ENCODE results near the gene POLR3B. TPM values are rescaled to one million over a fixed set of nuclear protein-coding genes. Genes with fewer than 3 reads are reported as not detected.

Gene POLR3B
- total RNA-seq, 1 experiment from 2014 or later, result 12.9 TPM

GRCh38 chr12:106429636-106430035 lies 72.1 kb downstream of the POLR3B start:
- Histone ChIP-seq H3K4me2 (no peak overlapping the region), H3K27me3 (ENCODE audit: insufficient read depth, low read depth) (no peaks in the 10 kb centered on the region), H3K9me3 (ENCODE audit: insufficient read depth, low read depth) (no peaks in the 10 kb centered on the region), H4K20me1 (ENCODE audit: insufficient read depth) (no peaks in the 10 kb centered on the region), H3K4me1 (replicated peaks; ENCODE audit: insufficient read depth) (no peaks in the 10 kb centered on the region), H3K4me3 (no peak overlapping the region), H3K36me3 (ENCODE audit: low read depth) (peaks cover 5% of the 10 kb centered on the region), H3K9me2 (ENCODE audit: insufficient read depth) (no peaks in the 10 kb centered on the region), H3K79me2 (ENCODE audit: low read depth) (no peaks in the 10 kb centered on the region), H2AFZ (no peak overlapping the region), H3K27ac (no peak overlapping the region), H3F3A (ENCODE audit: insufficient read depth, low read depth) (no peaks in the 10 kb centered on the region; the same call in 1 of the 2 replicates)
- intact Hi-C loops (cut with micrococcal nuclease; ENCODE audit: unreplicated experiment), result no loop called here
- DNase-seq, result no peak
- ChIA-PET CTCF (no interaction called here), POLR2A (ENCODE audit: unreplicated experiment) (no interaction called here)
- TF ChIP-seq CTCF (conservative IDR thresholded peaks at IDR 0.05) (no peak), EZH2 (IDR thresholded peaks at IDR 0.05; ENCODE audit: low read depth) (no peak)
- BruUV-seq (replicated peaks), result no TSS peak

- Histone ChIP-seq H3K4me3 (no peak overlapping the region), H4K20me1 (ENCODE audit: insufficient read depth) (no peaks in the 10 kb centered on the region), H3K4me2 (no peak overlapping the region), H3K9me2 (ENCODE audit: insufficient read depth) (no peaks in the 10 kb centered on the region), H3K27ac (no peak overlapping the region), H3K36me3 (ENCODE audit: low read depth) (peaks cover 5% of the 10 kb centered on the region), H3K4me1 (replicated peaks; ENCODE audit: insufficient read depth) (no peaks in the 10 kb centered on the region), H3F3A (ENCODE audit: insufficient read depth, low read depth) (no peaks in the 10 kb centered on the region; the same call in 1 of the 2 replicates), H3K79me2 (ENCODE audit: low read depth) (no peaks in the 10 kb centered on the region), H3K9me3 (ENCODE audit: insufficient read depth, low read depth) (no peaks in the 10 kb centered on the region), H3K27me3 (ENCODE audit: insufficient read depth, low read depth) (no peaks in the 10 kb centered on the region), H2AFZ (no peak overlapping the region)
- ChIA-PET POLR2A (ENCODE audit: unreplicated experiment) (interaction anchor here (0.6 kb wide), 1 partner anchor 1089 kb away, joined by 5 read pairs; no protein-coding TSS in a partner anchor), CTCF (no interaction called here)
- no peak for DNase-seq
- BruUV-seq (replicated peaks), result no TSS peak
- intact Hi-C loops (cut with micrococcal nuclease; ENCODE audit: unreplicated experiment), result no loop called here
- no peak for TF ChIP-seq EZH2 (IDR thresholded peaks at IDR 0.05; ENCODE audit: low read depth)
- no peak for TF ChIP-seq CTCF (conservative IDR thresholded peaks at IDR 0.05)
Measured at GRCh38 chr12:106431839-106432411, 74.4 kb downstream of the POLR3B start.

GRCh38 chr12:106433055-106433454 lies 75.5 kb downstream of the POLR3B start:
- H3K27me3 ChIP-seq (ENCODE audit: insufficient read depth, low read depth), result no peaks in the 10 kb centered on the region
- H3K9me3 ChIP-seq (ENCODE audit: insufficient read depth, low read depth), result no peaks in the 10 kb centered on the region
- ChIA-PET CTCF (no interaction called here), POLR2A (ENCODE audit: unreplicated experiment) (no interaction called here)
- no peak overlapping the region for H2AFZ ChIP-seq
- H3K4me2 ChIP-seq, result no peak overlapping the region
- intact Hi-C loops (cut with micrococcal nuclease; ENCODE audit: unreplicated experiment), result no loop called here
- DNase-seq, result no peak
- BruUV-seq (replicated peaks), result no TSS peak
- H3K4me3 ChIP-seq, result no peak overlapping the region
- no peaks in the 10 kb centered on the region for H3K79me2 ChIP-seq (ENCODE audit: low read depth)
- peaks cover 5% of the 10 kb centered on the region for H3K36me3 ChIP-seq (ENCODE audit: low read depth)
- no peaks in the 10 kb centered on the region; the same call in 1 of the 2 replicates for H3F3A ChIP-seq (ENCODE audit: insufficient read depth, low read depth)
- H4K20me1 ChIP-seq (ENCODE audit: insufficient read depth), result no peaks in the 10 kb centered on the region
- no peaks in the 10 kb centered on the region for H3K9me2 ChIP-seq (ENCODE audit: insufficient read depth)
- no peak for TF ChIP-seq EZH2 (IDR thresholded peaks at IDR 0.05; ENCODE audit: low read depth)
- TF ChIP-seq CTCF (conservative IDR thresholded peaks at IDR 0.05), result no peak
- H3K27ac ChIP-seq, result no peak overlapping the region
- no peaks in the 10 kb centered on the region for H3K4me1 ChIP-seq (replicated peaks; ENCODE audit: insufficient read depth)
